GM18858 (cell line): Measurements from ENCODE around the gene INSR.
"Not testable (repeated sequence)": the region's sequence is repeated elsewhere in the genome, so short reads cannot be mapped to it uniquely, and the experiment has no call there.

ENCODE experiments used
- ATAC-seq: cut with Tn5 transposase; IDR thresholded peaks from one replicate; pipeline ENCODE4 v1.9.1; 2021; ENCODE audit not compliant: unreplicated experiment

The INSR gene

DNA sequence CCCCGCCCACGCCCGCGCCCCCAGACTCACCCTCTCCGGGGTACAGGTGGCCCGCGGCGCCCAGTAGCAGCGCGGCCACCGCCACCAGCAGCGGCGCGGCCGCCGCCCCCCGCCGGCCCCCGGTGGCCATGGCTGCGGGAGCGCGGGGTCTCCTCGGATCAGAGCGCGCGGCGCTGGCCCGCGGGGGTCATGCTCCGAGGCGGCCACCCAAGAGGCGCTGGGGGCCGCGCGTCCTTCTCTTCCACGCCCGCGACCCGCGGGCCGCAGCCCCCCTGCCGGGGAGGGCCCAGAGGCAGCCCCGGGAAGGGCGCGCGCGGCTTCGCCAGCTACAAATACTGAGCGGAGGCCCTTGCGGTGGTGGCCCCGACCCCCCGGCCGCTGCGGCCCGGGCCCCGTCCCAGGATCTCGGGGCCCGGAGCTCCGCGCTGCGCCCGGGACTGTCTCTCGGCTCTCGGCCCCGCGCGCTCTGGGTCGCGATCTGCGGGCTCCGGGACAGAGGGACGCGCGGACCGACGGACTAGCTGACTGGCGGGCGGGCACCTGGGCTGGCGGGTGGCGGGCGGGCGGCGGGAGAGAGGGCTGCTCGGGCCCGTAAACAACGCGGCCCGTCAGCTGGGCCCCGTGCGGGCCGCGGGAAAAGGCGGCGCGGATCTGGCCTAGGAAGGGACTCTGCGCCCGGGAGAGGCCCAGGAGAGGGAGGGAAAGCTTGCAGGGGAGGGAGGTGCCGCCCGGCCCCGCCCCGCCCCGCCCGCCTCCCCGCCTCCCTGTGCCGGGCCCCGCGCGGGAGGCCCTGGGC, at the start of gene INSR:
Gene INSR (minus strand): TSS at position 653 of the 796 bp plus-strand sequence. CDS start 523 bp downstream, at position 130.
- no peak for ATAC-seq

- ATAC-seq: no peak
Observed at GRCh38 chr19:7342143-7342542, 47.9 kb upstream of the INSR start.

- no peak for ATAC-seq
Observed at GRCh38 chr19:7340959-7341837, 47.0 kb upstream of the INSR start.

DNA sequence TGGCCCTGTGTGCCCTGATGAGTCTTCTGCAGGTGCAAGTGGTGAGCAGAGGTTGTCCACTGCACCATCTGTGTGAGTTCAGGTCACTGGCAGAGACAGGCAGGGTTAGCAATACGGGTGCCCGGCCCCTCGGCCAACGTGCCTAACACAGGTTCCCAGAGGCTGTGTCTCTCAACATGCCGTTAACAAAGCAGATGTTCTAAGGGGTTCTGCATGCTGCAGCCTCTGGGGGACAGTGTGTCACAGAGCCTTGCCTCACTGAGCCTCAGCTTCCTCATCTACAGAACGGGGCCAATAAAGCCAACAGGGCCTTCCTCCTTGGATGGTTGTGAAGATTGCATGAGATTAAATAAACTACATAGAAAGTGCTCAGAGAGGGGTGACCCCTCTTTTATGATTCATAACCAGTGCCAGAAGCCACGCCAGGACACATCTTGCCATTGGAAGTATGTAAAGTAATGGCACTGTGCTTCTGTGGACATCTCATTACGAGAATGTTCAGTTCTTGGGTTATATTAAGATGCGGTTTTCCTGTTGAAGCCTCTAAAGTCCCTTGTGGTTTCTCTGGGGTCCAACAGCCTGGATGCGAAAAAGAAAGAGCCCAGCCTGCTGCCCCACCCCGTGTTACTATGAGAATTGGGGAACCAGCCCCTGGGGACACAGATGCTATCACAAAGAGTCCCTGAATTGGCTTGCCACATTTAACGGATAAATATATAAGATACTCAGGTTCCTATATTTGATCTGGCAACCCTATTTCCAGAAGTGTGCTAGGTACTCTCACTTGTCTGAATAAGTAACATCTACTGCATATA, 43.4 kb upstream of the INSR start:
- peak; percentile 48 for ATAC-seq

DNA sequence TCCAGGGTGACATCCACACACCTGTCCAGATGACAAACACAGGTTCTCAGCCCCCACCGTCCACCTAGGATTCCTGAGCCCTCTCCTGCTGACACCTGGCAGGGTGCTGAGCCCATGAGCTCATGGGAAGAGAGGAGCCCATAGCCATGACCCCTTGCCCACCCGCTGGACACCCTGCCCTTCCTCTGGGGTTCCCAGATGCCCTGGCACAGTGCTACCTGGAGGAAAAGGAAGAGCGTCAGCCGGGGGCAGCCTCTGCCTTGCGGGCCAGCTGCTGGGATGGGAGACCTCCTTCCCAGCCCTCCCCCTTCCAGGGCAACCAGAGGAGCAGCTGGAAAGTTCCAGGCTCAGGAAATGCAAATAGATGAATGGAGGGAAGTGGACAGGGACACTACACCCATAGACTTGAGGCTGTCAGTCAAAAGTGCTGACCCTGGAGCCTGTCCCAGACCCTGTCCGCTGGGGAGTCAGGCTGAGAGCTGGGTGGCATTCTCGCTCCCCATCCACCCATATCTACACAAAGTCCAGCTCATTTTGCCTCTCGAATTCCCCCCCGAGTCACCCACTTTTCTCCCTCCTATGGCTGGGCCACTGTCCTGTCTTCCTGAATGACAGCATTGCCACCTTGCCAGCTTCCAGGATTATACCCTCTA, 42.2 kb upstream of the INSR start:
- no peak for ATAC-seq

DNA sequence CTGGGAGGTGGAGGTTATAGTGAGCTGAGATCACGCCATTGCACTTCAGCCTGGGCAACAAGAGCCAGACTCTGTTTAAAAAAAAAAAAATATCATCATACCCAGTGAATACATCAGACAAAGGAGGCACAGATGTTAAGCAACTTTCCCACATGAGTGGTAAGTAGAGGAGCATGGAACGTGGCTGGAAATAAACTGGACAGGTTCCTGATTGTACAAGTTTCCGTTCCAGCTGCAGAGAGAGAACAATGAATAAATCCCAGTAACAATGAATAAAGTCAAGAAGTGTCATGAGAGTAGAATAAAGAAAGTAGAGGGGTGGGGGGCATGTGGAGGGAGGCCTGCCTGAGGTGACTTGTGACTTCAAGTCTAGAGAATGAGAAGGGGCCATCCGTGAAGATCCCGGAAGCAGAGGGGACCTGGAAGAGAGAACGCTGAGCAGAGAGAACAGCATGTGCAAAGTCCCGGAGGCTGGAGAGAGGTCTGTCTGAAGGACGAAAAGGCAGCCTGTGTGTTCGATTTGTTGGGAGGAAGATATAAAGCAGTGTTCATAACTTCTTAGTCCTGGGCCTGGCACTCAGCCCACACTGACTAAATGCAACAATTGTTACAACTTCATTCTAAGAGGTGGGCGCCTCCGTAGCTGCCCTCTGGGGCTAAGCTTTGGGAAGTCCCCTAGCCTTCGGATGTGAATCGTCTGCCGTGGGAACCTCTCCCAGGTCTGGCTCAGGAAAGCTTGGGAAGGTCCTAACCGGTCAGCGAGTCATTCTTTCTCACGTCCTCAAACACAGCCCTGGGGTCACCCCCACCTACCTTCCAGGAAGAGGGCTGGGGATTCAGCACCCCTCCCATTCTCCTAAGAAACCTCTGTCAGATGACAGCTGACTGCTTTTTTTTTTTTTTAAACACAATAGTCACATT, 39.2 kb upstream of the INSR start:
- no peak for ATAC-seq

- no peak for ATAC-seq
Observed at GRCh38 chr19:7331446-7331845, 37.2 kb upstream of the INSR start.

- ATAC-seq: no peak
Observed at GRCh38 chr19:7328647-7329046, 34.4 kb upstream of the INSR start.

DNA sequence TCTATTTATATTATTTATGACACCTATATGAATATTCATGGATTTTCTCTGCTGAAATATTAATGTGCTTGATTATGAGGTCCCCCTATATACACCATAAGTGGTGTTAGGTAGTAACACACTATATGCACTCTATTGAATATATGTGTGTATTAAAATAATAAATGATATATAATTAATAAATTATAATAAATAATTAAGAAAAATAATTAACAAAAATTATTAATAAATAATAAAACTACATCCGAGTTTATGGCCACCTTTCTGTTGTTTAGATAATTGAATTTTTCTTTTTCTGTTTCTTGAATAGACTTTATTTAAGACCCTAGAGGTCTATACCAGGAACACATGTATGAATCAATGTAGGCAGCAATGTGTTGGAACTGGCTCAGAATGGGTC, 33.6 kb upstream of the INSR start:
- no peak for ATAC-seq

GRCh38 chr19:7326105-7326877, 32.1 kb upstream of the INSR start:
- ATAC-seq: no peak

GRCh38 chr19:7318176-7318575, 24.0 kb upstream of the INSR start:
- ATAC-seq: no peak

- ATAC-seq: no peak
Observed at GRCh38 chr19:7312816-7313215, 18.6 kb upstream of the INSR start.

GRCh38 chr19:7311911-7312310, 17.7 kb upstream of the INSR start:
- ATAC-seq: no peak

DNA sequence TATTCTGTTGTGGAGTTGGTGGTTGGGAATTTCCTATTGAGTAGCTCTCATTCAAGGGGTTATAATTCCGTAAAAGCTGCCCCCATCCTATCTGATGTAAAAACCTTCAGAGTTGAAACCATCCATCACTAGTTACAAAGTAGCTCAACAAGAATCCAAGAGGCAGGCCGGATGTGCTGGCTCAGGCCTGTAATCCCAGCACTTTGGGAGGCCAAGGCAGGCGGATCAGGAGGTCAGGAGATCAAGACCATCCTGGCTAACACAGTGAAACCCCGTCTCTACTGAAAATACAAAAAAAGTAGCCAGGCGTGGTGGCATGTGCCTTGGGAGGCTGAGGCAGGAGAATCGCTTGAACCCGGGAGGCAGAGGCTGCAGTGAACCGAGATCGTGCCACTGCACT, 14.1 kb upstream of the INSR start:
- not testable (repeated sequence) for ATAC-seq

DNA sequence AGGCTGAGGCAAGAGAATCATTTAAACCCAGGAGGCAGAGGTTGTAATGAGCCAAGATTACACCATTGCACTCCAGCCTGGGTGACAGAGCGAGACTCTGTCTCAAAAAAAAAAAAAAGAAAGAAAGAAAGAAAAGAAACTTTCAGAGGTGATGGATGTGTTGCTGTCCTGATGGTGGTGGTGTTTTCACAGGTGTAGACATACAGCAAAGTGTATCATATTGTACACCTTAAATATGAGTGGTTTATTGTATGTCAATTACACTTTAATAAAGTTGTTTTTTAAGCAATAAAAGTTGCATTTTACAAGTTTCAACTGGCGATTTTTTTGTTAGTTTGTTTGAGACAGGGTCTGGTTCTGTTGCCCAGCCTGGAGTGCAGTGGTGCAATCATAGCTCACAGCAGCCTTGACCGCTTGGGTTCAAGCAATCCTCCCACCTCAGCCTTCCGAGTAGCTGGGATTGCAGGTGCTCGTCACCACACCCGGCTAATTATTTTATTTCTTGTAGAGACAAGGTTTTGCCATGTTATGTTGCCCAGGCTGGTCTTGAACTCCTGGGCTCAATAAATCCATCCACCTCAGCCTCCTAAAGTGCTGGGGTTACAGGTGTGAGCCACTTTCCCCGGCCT, 13.5 kb upstream of the INSR start:
- ATAC-seq: no peak

- no peak for ATAC-seq
Observed at GRCh38 chr19:7304200-7304599, 10.0 kb upstream of the INSR start.

GRCh38 chr19:7303470-7303869, 9.3 kb upstream of the INSR start:
- no peak for ATAC-seq

DNA sequence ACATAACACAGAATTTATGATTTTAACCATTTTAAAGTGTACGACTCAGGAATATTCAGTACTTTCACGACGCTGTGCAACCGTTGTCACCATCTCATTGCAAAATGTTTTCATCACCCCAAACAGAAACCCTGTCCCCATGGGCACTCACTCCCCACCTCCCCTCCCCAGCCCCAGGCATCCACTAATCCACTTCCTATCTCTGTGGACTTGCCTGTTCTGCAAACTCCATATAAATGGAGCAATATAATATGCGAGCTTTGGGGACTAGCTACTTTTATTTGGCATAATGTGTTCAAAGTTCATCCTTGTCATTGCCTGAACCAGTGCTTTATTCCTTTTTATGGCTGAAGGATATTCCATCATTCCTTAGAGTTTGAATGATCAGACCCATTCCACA, 7.3 kb upstream of the INSR start:
- ATAC-seq: no peak
